ENCODE data around the gene PRKCH.

GRCh38 chr14:61535032-61535431 is 213.7 kb downstream of the PRKCH start:
- TF ChIP-seq POLR2A (IDR thresholded peaks at IDR 0.05; ENCODE audit: extremely low read depth, insufficient read length), result no peak
- no peak for TF ChIP-seq CTCF (IDR thresholded peaks at IDR 0.05; ENCODE audit: low read depth, low read length)
- no peak for TF ChIP-seq MYC (IDR thresholded peaks at IDR 0.05; ENCODE audit: low read depth, low read length)
- no peak for TF ChIP-seq MAX (IDR thresholded peaks at IDR 0.05; ENCODE audit: low read depth, low read length)

Measured in NB4 (cell line).